Fibroblast of mammary gland (primary cell): ENCODE results near the gene ZNF605.
A peak's percentile ranks its signal among the peaks of the same experiment; 100 is the strongest.
"Not testable (repeated sequence)": the region's sequence is repeated elsewhere in the genome, so short reads cannot be mapped to it uniquely, and the experiment has no call there.

ENCODE experiments used
- DNase-seq: peaks from one replicate; pipeline ENCODE4 v3.0.0-alpha.2; 2010; ENCODE audit warnings: low read depth
- H3K4me3 ChIP-seq: 2 replicates; pipeline ENCODE4 v1.5.1; 2011; ENCODE audit warnings: low read depth, mild to moderate bottlenecking, low read length, moderate library complexity; ENCODE audit not compliant: control insufficient read depth
- TF ChIP-seq, protein P1 (sequence below): conservative IDR thresholded peaks from 2 replicates; pipeline ENCODE4 v1.5.1; 2011; ENCODE audit warnings: low read depth, low read length, inconsistent platforms; ENCODE audit not compliant: control insufficient read depth, insufficient read depth

The ZNF605 gene

DNA sequence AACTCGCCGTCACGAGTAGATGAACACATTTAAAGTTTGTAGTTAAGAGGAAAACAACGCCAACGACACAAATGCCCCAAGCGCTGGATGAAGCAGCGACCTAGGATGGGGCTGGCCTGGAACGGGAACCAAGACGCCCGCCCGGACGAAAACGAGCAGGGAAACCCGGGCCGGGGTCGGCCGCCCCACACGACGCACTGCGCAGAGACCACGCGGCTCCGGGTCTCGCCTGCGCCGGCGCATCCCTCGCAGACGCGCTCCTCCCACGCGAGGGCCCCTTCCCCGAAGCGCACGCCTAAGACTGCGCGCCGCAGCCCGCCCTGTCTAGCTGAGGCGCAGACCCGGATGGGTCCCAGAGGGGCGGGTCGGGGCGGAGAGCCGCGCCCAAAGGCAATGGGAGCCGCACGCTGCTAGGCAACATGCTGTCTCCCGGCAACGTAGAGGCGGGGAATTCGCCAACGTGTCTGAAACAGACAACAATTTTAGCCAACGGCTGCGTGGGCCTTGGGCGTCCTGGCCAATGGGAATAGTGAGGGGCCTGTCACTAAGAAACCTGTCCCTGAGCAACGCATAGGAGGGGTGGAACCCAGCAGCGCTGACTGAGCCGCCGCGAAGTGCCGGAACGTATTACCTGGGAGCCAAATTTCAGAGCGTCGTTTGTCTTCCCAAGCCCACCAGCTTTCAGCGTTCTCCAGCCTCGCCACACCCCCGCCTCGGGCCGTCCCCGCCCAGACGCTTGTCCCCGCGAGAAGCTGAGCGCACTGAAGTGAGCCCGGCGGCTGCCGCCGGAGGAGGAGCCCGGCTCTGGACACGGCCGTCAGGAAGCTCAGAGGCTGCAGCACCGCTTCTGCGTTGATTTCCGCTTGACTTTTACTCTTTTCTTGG is 47.7 kb downstream of the ZNF605 start:
- H3K4me3 ChIP-seq, result peak overlapping the region; percentile 75
- DNase-seq, result peak; percentile 98
- TF ChIP-seq, protein P1, sequence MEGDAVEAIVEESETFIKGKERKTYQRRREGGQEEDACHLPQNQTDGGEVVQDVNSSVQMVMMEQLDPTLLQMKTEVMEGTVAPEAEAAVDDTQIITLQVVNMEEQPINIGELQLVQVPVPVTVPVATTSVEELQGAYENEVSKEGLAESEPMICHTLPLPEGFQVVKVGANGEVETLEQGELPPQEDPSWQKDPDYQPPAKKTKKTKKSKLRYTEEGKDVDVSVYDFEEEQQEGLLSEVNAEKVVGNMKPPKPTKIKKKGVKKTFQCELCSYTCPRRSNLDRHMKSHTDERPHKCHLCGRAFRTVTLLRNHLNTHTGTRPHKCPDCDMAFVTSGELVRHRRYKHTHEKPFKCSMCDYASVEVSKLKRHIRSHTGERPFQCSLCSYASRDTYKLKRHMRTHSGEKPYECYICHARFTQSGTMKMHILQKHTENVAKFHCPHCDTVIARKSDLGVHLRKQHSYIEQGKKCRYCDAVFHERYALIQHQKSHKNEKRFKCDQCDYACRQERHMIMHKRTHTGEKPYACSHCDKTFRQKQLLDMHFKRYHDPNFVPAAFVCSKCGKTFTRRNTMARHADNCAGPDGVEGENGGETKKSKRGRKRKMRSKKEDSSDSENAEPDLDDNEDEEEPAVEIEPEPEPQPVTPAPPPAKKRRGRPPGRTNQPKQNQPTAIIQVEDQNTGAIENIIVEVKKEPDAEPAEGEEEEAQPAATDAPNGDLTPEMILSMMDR, result no peak

DNA sequence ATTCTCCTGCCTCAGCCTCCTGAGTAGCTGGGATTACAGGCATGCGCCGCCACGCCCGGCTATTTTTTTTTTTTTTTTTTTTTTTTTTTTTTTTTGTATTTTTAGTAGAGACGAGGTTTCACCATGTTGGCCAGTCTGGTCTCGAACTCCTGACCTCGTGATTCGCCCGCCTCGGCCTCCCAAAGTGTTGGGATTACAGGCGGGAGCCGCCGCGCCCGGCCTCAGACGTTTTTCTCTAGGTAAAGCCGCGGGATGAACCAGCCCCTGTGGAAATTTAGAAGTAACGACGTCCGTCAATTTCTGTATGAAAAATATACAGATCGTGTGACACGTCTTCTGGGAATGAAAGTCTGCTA is 48.3 kb downstream of the ZNF605 start:
- H3K4me3 ChIP-seq, result peak overlapping the region; percentile 75
- not testable (repeated sequence) for DNase-seq

DNA sequence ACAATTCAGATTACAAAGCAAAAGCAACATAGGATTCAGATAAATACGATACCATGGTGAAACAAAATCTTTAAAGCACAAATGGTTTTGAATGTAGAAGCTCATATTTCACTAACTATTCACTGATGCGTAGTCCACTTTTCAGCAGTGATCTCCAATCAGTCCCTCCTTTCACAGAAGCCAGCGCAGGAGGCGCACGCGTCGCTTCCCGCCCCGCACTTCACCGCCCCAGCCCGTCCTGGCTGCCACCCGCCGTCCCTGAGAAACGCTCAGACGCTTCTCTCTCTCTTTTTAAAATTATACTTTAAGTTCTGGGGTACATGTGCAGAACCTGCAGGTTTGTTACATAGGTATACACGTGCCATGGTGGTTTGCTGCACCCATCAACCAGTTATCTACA is 48.9 kb downstream of the ZNF605 start:
- DNase-seq, result no peak
- no peak overlapping the region for H3K4me3 ChIP-seq
- TF ChIP-seq, protein P1, result no peak

DNA sequence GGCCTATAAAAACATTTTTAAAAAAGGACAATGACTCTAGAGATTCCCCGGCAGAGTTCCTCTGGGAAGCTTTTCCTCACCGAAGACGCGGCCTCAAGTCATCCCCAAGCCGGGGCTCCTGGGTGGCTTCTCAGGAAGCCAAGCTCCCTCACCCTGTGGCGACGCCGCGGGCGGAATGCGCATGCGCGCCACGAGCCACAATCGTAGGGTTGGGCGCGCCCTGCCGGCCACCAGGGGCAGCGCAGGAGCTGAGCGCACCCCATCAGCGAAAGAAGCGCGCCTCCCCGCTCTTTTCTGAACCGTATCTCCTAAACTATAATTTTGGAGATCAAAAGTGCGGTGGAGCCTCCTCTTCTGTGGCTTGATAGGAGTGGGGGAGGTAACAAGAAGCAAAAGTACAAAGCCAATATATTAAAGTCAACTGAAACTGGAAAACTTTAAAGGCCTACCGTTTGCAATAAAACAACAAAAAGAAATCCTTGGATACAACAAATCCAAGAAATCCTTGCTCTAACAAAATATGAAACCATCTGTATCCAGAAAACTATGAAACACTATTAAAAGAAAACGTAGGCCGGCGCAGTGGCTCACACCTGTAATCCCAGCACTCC is 51.3 kb downstream of the ZNF605 start:
- TF ChIP-seq, protein P1, result peak; percentile 60
- DNase-seq, result peak; percentile 57
- no peak overlapping the region for H3K4me3 ChIP-seq

DNA sequence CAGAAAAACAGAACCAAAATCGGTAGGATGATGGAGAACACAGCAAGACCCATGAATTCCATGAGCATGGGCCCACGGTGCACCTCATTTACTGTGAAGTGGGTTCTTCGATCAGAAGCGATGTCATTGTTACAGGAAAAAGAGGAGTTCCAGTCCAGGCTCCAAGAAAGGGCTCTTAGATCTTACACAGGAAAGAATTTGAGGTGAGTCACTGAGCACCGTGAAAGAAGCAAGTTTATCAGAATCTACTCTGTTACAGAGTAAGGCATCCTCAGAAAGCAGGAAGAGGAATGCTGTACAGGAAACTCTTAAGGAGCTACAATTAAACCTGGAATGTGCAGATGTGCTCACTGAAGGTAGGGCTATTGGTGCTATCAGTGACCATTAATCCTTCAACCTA is 57.1 kb downstream of the ZNF605 start:
- H3K4me3 ChIP-seq, result no peak overlapping the region
- no peak for DNase-seq
- TF ChIP-seq, protein P1, result no peak

DNA sequence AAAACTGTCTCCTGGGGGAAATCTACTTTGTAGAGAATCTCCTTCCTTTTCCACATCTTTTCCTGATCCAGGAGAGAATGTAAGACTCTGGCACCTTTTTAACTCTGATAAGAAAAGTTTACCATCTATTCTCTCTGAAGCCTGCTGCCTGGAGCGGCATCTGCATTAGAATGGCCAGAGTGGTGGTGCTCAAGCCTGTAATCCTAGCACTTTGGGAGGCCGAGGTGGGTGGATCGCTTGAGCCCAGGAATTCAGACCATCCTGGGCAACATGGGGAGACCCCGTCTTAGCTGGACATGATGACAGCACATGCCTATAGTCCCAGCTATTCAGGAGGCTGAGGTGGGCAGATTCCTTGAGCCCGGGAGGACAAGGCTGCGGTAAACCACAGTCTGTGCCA is 67.3 kb downstream of the ZNF605 start:
- DNase-seq, result no peak
- TF ChIP-seq, protein P1, result no peak
- H3K4me3 ChIP-seq, result no peak overlapping the region
